ENCODE results near the gene WHAMM.

- TF ChIP-seq CTCF (IDR thresholded peaks at IDR 0.05) (no peak), POLR2AphosphoS5 (IDR thresholded peaks at IDR 0.05; ENCODE audit: insufficient read depth in 1 of 2, low read depth in 1 of 2) (no peak), POLR2A (IDR thresholded peaks at IDR 0.05) (no peak)
Observed at GRCh38 chr15:82767163-82767829, 42.1 kb upstream of the WHAMM start.

Measured in vagina (tissue), 2 donors.